ENCODE data around the gene SH3GL1. TPM values are rescaled to one million over a fixed set of nuclear protein-coding genes. Genes with fewer than 3 reads are reported as not detected.

Gene SH3GL1
- total RNA-seq, 2 experiments from 2014 or later = 40.3 to 41.1 TPM

DNA sequence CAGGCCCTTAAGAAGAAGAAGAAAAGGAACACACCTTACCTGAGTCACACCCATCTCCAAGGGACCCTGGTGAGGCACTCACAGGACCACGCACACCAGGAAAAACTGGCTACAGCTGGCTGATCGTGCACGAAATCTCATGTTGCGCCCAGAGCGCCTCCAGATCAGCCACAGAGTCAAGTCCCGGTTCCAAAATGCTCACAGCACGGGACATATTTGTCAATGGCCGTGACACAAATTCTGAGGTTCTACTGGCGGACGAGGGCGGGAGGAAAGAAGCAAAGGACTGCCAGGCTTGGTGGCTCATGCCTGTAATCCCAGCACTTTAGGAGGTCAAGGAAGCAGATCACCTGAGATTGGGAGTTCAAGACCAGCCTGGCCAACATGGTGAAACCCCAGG lies 21.5 kb downstream of the SH3GL1 start:
- DNase-seq = no peak
- no peaks in the 10 kb centered on the region for H3K27me3 Mint-ChIP-seq
- H3K9me3 Mint-ChIP-seq = no peaks in the 10 kb centered on the region
- peak overlapping the region; percentile 85 for H3K27ac Mint-ChIP-seq
- peaks cover 56% of the 10 kb centered on the region for H3K4me1 Mint-ChIP-seq
- H3K36me3 Mint-ChIP-seq = peaks cover 10% of the 10 kb centered on the region
- peak overlapping the region; percentile 84 for H3K4me3 Mint-ChIP-seq

DNA sequence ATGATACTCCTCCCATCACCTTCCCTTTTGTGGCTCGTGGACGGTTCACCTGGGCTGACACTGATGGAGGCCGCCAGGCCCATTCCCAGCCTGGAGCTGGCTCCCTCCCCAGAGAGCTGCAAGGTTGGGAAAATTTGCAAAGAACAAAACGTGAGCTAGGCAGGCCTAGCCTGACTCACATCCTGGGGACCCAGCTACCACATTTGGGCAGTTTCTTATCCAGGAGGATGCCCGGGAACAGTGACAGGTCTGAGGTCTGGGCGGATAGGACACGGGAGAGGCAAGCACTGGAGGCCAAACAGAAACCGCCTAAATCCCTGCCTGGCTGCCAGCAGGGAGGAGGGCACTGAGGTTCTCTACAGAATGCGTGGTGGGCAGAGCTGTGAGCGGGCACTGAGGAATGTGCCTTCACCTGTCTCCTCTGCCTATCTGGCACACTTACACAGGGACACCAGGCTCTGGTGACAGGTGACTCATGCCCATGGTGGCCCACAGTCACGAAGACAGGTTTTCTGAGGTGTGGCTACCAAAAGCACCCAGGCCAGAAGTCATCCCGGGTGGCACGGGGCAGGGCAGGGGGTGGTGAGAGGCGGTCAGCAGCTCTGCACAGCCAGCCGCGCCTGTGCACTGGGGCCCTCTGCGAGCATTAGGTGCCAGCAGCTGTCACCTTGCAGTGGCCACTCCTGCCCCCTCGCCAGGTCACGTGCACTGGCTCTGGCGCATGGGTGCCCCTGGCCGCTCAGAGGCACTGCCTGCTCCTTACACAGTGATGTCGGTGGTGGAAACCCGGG lies 23.2 kb downstream of the SH3GL1 start:
- Mint-ChIP-seq H3K27ac (no peak overlapping the region), H3K27me3 (no peaks in the 10 kb centered on the region), H3K4me3 (no peak overlapping the region), H3K36me3 (peaks cover 11% of the 10 kb centered on the region), H3K4me1 (peaks cover 60% of the 10 kb centered on the region), H3K9me3 (no peaks in the 10 kb centered on the region)
- no peak for DNase-seq

DNA sequence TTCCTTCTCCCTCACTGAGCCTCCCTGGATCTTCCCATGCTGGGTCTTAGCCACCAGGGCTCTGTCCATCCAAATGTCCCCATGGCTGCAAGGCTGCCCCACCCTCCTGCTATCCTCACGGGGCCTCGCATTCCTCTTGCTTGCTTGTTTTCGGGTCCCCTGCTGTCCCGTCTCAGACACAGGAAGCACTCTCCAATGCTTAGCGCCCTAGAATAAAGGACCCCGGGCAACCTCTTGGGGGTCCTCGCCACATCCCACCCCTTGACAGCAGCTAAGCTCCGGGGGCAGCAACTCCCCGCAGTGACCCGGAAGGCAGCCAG lies 23.7 kb downstream of the SH3GL1 start:
- H3K9me3 Mint-ChIP-seq = no peaks in the 10 kb centered on the region
- peaks cover 55% of the 10 kb centered on the region for H3K4me1 Mint-ChIP-seq
- H3K27ac Mint-ChIP-seq = no peak overlapping the region
- no peak for DNase-seq
- H3K27me3 Mint-ChIP-seq = no peaks in the 10 kb centered on the region
- H3K4me3 Mint-ChIP-seq = no peak overlapping the region
- H3K36me3 Mint-ChIP-seq = peaks cover 11% of the 10 kb centered on the region

DNA sequence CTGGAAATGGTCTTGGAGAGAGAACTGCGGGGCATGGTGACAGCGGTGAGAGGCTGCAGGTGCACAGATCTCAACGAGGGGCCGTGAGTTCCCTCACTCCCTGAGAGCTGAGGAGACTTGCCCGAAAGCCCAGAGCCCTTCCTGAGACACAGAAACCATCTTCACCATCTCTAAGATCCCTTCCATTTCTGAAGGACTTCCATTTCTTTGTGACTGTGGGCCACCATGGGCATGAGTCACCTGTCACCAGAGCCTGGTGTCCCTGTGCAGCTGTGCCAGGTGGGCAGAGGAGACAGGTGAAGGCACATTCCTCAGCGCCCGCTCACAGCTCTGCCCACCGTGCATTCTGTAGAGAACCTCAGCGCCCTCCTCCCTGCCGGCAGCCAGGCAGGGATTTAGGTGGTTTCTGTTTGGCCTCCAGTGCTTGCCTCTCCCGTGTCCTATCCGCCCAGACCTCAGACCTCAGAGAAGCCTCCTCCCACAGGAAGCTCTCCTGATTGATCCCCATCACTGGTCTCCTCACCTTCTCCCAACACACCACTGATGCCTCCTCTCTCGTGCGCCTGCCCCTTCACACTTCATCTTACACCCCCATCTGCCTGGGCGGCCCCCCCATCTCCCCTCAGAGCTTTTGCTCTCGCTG lies 24.2 kb downstream of the SH3GL1 start:
- peaks cover 11% of the 10 kb centered on the region for H3K36me3 Mint-ChIP-seq
- H3K27ac Mint-ChIP-seq = peak overlapping the region; percentile 55
- H3K4me3 Mint-ChIP-seq = no peak overlapping the region

DNA sequence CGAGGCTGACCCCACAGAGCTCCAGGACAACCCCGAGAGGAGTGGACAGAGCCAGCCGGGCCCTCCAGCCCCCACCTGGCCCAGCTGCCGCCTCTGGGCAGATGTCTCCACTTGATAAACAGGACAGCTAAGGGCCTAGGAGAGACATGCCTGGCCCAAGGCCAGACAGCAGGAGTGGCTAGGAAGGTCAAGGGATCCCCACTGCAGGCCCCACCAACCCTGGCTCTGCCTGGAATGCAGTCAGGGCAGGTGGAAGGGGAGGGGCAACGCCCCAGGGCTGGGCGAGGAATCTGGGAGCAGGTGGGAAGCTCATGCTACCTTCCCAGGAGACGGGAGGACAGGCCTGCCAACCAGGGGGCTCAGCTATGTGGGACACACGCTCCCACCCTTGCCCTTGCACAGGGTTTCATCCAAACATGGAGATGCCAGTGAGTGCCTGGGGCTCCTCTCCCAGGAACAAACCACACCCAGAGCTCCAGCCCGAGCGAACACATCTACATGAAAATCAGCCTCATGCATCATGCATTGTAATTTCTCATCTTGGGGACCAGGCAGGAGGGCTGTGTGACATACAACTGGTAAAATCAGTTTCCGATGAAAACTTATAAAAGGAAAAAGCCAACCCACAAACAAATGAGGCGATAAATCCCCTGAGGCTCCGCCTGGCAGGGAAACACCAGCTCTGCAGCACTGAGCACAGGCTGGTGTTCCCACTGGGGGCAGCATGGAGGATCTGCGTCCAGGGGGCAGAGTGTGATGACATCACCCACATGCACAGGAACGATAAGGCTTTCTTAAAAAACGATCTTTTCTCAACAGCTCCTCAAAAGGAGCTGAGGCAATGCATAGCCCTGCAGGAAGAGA lies 25.0 kb downstream of the SH3GL1 start:
- Mint-ChIP-seq H3K27me3 (no peaks in the 10 kb centered on the region), H3K36me3 (peaks cover 11% of the 10 kb centered on the region), H3K27ac (no peak overlapping the region), H3K9me3 (no peaks in the 10 kb centered on the region), H3K4me1 (peaks cover 52% of the 10 kb centered on the region), H3K4me3 (no peak overlapping the region)
- no peak for DNase-seq

More for the DNA sequence above, 24.2 kb downstream of the SH3GL1 start:
- H3K9me3 Mint-ChIP-seq = no peaks in the 10 kb centered on the region
- no peaks in the 10 kb centered on the region for H3K27me3 Mint-ChIP-seq
- DNase-seq = no peak
- H3K4me1 Mint-ChIP-seq = peaks cover 52% of the 10 kb centered on the region

DNA sequence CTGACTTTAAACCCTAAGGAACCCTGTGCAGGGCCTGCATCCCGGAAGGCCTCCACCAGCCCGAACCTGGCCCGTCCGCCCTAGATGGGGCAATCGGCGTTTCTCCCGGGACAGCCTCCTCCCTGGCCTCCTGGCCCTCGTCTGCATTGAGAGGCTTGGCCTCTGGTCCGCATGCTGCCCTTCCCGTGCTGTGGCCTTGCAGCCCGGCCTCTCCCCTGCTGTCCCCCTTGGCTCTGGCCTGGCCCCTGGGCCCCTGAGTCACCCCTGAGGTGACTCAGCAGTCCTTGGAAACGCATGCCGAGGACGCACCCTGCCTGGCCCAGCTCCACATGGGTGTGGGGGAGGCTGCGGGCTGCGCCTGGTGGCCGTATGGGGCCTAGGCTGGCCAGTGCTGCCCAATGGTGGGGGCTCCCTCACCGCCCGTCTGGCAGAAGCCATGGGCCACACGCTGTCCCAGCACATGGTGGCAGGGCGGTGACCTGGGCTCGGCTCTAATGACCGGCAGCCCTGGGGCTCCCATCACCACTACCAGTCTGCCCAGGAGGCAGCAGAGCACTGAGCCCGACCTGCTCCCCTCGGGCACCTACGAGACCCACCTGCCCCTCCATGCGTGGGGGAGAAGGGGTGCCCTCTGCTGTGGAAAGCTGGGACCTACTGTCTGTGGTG lies 25.7 kb downstream of the SH3GL1 start:
- no peaks in the 10 kb centered on the region for H3K27me3 Mint-ChIP-seq
- H3K4me3 Mint-ChIP-seq = no peak overlapping the region
- H3K27ac Mint-ChIP-seq = no peak overlapping the region
- peaks cover 9% of the 10 kb centered on the region for H3K36me3 Mint-ChIP-seq
- DNase-seq = no peak
- H3K4me1 Mint-ChIP-seq = peaks cover 50% of the 10 kb centered on the region
- no peaks in the 10 kb centered on the region for H3K9me3 Mint-ChIP-seq

DNA sequence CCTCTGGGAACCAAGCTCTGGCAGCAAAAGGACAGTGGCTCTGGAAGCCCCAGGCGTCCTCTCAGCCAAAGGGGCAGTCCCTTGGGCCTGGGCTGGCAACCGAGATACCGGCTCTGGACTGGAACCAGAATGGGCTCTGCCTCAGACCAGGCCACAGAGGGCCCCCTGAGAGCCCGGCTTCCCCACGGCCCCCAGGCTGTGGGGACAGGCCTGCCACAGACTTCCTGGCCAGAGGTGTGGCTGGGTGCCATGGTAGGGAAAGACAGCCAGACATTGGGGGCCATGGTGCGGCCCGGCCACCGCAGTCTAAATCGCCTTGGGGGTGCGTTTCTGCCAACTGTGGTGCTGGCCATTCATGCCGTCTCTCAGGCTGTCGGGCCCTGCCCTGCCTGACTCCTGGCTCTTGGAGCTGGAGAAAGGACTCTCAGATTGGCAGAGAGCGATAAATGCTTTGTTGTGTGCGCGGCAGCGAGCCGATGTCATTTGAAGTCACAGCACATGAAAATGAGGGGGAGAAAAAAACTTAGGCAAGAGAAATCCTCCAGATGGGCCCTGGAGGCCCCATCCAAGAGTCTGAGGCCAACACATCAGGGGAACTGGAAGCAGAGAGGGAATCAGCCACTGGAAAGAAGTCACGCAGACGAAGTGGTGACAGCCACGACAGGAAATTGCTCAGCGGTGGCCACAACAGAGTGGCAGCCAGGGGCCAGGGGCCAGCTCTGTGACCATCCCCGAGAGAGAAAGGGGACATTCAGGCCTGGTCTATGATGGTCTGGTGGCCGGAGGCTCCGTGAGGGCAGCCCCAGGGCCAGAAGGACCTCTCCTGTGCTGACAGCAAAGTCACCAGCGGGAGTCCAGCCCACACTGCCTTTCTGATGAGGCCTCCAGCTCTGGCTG lies 26.5 kb downstream of the SH3GL1 start:
- no peaks in the 10 kb centered on the region for H3K27me3 Mint-ChIP-seq
- no peak overlapping the region for H3K4me3 Mint-ChIP-seq
- no peak for DNase-seq
- peaks cover 5% of the 10 kb centered on the region for H3K36me3 Mint-ChIP-seq
- peaks cover 48% of the 10 kb centered on the region for H3K4me1 Mint-ChIP-seq
- H3K9me3 Mint-ChIP-seq = no peaks in the 10 kb centered on the region
- H3K27ac Mint-ChIP-seq = peak overlapping the region; percentile 52

DNA sequence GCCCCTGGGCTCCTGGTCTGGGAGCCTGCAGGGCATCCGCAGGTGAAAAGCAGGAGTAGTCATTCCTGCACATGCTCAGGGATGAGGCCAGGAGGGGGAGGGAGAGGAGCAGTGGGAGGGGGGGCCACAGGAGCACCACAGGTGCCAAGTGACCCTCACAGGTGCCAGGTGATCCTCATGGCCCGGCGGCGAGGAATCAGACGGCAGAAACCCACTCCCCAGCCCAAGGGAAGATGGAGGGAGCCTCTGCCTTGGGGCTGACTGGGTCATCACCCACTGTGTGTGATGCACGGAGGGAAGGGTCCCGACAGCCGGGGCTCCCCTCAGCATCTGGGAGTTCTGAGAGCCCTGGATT lies 27.4 kb downstream of the SH3GL1 start:
- Mint-ChIP-seq H3K9me3 (no peaks in the 10 kb centered on the region), H3K4me1 (peaks cover 50% of the 10 kb centered on the region), H3K36me3 (peaks cover 2% of the 10 kb centered on the region), H3K4me3 (no peak overlapping the region), H3K27me3 (no peaks in the 10 kb centered on the region), H3K27ac (no peak overlapping the region)
- no peak for DNase-seq

DNA sequence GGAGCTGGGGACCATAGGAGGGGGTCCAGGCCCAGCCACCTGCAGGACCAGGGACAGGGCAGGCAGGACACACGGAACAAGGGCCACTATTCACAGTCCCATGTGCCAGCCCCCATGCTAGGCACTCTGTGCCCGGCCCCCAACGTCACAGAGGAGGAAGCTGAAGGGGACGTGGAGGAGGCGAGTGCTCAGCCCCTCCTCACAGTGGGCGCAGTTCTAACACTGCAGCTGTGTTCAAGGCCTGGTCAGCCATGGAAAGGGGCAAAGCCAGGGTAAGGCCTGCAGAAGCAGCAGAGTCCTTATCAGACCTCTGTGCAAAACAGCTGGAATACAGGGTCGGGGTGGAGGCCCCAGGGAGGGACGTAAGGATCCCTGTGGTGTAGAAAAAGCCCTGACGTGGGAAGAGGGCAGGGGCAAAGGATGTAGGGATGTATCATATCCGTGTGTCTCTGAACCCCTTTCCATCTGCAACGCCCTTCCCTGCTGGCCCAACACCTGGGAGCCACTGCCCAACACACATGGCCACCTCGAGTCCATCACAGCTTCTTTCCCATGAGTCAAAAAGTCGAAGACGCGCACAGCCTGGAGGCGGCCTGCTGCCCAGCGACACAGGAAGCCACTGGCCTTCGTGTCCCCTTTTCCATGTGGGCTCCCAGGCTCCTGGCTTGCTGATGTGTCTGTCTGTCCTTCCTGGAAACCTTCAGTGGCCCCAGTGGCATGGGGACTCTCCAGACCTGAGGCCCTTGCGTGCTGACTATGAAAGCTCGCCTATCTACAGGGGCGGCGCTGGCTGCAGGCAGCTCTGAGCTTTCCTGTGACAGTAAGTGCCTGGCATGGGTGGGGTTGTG lies 28.0 kb downstream of the SH3GL1 start:
- Mint-ChIP-seq H3K27me3 (no peaks in the 10 kb centered on the region), H3K4me1 (peaks cover 50% of the 10 kb centered on the region), H3K9me3 (no peaks in the 10 kb centered on the region), H3K27ac (peak overlapping the region; percentile 15), H3K36me3 (peaks cover 2% of the 10 kb centered on the region), H3K4me3 (no peak overlapping the region)
- no peak for DNase-seq

DNA sequence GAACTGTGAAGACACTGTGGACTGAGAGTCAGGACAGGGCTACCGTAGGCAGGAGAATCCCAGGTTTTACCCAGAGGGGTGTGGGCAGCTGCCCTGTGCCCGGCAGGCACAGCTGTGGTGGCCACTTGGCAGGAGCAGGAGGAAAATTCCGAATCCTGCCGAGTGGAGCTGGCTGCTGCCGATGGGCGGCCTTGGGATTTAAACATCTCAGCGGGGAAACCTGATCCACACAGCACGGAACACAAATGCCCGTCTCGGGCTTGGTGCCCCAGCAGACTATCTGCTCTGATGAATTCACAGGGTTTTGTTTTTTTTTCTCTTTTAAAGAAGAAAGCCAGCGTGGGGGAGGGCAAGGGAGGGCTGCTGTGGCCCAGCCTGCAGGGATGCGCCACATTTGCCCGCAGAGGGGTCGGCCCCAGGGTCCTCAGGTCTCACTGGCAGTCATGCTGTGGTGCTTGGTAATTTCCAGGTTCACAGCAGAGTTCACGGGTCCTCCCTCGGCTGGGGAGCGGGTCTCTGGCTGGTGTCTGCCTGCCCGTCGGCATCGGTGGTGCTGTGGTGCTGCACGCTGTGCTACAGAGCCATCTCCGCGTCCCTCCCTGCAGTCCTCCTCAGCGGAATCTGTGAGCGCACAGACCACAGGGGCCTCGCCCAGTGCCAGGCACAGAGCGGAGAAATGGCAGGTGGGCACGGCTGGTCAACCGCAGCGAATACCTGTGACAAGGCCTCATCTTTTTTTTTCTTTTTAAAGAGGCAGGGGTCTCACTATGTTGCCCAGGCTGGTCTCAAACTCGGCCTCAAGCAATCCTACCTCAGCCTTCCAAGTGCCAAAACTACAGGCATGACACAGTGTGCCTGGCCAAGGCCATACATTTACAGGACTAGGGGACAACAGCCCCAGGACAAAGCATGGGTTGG lies 28.8 kb downstream of the SH3GL1 start:
- H3K36me3 Mint-ChIP-seq = peaks cover 2% of the 10 kb centered on the region
- peak overlapping the region; percentile 95 for H3K27ac Mint-ChIP-seq
- H3K27me3 Mint-ChIP-seq = no peaks in the 10 kb centered on the region
- H3K4me1 Mint-ChIP-seq = peaks cover 46% of the 10 kb centered on the region
- H3K9me3 Mint-ChIP-seq = no peaks in the 10 kb centered on the region
- no peak overlapping the region for H3K4me3 Mint-ChIP-seq
- DNase-seq = no peak

DNA sequence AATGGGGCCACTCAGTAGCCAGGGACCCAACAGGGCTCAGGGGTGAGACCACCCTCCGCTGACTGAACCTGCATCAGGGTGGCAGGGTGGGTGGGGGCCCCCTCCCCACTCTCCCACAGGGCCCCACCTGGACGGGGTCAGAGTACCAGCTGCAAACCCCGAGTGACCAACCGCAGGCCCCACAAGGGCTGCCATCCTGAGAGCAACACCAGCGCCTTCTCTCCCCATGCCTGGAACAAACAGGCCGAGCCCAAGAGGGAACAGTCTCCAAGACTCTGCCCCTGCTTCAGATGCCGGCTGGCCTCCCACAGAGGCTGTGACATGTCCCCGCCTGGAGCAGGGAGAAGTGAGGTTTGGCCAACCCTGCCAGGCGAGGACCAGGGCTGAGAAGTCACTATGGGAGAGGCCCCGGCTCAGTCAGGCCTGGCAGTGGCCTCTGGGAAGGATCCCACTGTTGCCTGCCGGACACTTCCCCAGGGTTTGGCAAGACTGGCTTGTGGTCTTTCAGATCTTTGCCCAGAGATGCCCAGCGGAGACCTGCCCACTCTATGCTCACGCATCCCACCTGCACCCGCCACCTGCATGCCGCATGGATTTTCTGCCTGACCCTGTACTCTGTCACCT lies 29.8 kb downstream of the SH3GL1 start:
- Mint-ChIP-seq H3K27me3 (no peaks in the 10 kb centered on the region), H3K4me3 (peak overlapping the region; percentile 50), H3K4me1 (peaks cover 36% of the 10 kb centered on the region), H3K9me3 (no peaks in the 10 kb centered on the region), H3K27ac (peak overlapping the region; percentile 95), H3K36me3 (peaks cover 2% of the 10 kb centered on the region)
- no peak for DNase-seq

DNA sequence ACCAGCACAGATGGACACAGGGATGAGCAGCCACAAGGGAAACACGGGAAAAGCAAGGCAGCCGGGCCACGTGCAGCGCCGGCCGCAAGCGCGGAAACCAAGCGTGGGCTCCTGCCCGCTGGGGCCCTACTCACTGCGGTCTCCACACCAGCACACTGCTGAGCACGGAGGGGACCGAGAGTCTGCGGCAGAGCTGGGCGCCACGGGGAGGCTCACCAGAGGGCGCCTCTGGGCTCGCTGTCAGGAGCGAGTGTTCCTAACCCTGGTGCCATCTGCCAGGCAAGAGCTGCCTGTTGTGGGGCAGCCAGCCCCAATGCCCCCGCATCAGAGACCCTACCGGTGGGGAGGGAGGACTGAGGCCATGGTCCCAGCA lies 30.5 kb downstream of the SH3GL1 start:
- Mint-ChIP-seq H3K4me1 (peaks cover 35% of the 10 kb centered on the region), H3K9me3 (no peaks in the 10 kb centered on the region), H3K4me3 (peak overlapping the region; percentile 75), H3K27me3 (no peaks in the 10 kb centered on the region), H3K27ac (peak overlapping the region; percentile 95), H3K36me3 (peaks cover 2% of the 10 kb centered on the region)
- peak; percentile 85 for DNase-seq

All from activated naive CD8-positive, alpha-beta T cell treated with anti-CD3 and anti-CD28 coated beads for 36 hours (primary cell).